Peyer's patch (tissue), 4 donors: ENCODE data around the gene ACSBG1.

Experiments used
- CTCF ChIP-seq, 6 experiments: fragments of 450-650 bp in 4 of 6; fragments of 200-600 bp in 2 of 6; sonication (generic) in 1 of 6; IDR thresholded peaks; one replicate each; pipeline ENCODE4 v1.5.1; 2017 to 2019; ENCODE audit warnings: antibody characterized with exemption in 6 of 6, mild to moderate bottlenecking in 3 of 6, moderate library complexity in 1 of 6
- POLR2A ChIP-seq, 2 donors: fragments of 450-650 bp; IDR thresholded peaks; one replicate each; pipeline ENCODE4 v1.5.1; 2017; ENCODE audit warnings: antibody characterized with exemption in 2 of 2, mild to moderate bottlenecking in 2 of 2, moderate library complexity in 2 of 2

DNA sequence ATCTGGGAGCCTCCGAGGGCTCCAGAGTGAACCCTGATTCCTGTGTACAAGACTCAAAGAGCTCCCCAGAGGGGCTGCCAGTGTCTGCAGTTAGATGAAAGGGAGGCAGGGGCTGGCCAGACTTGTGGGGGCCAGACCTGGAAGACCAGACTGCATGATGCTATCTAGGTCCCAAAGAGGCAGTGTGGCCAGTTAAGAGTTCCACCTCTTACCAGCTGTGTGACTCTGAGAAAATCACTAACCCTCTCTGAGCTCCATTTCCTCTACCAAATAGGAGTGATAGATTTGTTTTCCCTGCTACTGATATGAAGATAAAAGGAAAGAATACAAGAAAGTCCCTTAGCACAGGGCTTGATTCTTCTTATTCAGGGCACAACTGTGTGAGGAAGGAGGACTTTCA lies 29.0 kb downstream of the ACSBG1 start:
- no peak for TF ChIP-seq CTCF (IDR thresholded peaks at IDR 0.05)
- TF ChIP-seq POLR2A (IDR thresholded peaks at IDR 0.05), result no peak
